ENCODE measurements around the gene MLLT3. TPM values are rescaled to one million over a fixed set of nuclear protein-coding genes. Genes with fewer than 3 reads are reported as not detected.

MLLT3 gene
- total RNA-seq, 1 donor, result 61.1 TPM

DNA sequence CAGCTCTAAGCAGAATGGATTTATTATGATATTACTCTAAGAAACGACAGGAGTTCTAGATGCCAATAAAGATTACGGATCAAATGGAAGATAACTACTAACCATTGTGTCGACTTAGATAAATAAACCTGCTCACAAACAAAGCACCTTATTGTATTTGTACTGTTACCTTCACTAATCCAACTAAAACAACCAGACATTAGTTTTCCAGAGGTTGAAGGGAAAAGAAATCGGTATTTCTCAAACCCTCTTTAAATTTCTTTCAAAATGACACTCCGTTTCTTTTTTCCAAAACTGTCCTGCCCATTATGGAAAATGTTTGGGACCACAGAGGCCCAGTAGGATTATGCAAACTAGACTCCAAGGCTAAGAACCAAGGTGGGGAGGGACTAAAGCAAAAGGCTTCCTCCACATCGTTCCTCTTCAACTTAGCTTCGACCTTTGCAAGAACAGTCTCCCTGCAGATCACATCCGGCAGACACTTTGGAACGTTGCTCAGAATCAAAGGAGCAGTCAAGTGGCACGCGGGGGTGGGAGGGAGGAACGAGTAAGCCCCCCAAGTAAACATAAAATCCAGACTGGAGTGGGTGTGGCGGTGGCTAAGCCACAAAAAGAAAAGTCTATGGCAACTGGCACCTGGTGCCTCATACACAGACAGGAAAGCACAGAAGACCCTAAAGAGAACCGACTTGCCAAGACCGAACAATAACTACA lies 2.7 kb downstream of the MLLT3 start:
- peaks cover 7% of the 10 kb centered on the region for H3K27me3 ChIP-seq (ENCODE audit: insufficient read depth, low read length)
- H3K9me3 ChIP-seq (ENCODE audit: low read depth, low read length), result no peaks in the 10 kb centered on the region
- H3K4me1 ChIP-seq (ENCODE audit: insufficient read depth, low read length), result peaks cover 29% of the 10 kb centered on the region
- H3K4me3 ChIP-seq (ENCODE audit: low read length), result peak overlapping the region; percentile 73

GRCh38 chr9:20618361-20618802 lies 3.9 kb downstream of the MLLT3 start:
- Histone ChIP-seq H3K4me3 (ENCODE audit: low read length) (no peak overlapping the region), H3K27me3 (ENCODE audit: insufficient read depth, low read length) (peaks cover 7% of the 10 kb centered on the region)

GRCh38 chr9:20616808-20617207 lies 5.5 kb downstream of the MLLT3 start:
- Histone ChIP-seq H3K27me3 (ENCODE audit: insufficient read depth, low read length) (peaks cover 7% of the 10 kb centered on the region), H3K4me3 (ENCODE audit: low read length) (no peak overlapping the region), H3K9me3 (ENCODE audit: low read depth, low read length) (no peaks in the 10 kb centered on the region), H3K4me1 (ENCODE audit: insufficient read depth, low read length) (peaks cover 13% of the 10 kb centered on the region)

More at GRCh38 chr9:20618361-20618802, 3.9 kb downstream of the MLLT3 start:
- Histone ChIP-seq H3K4me1 (ENCODE audit: insufficient read depth, low read length) (peaks cover 16% of the 10 kb centered on the region), H3K9me3 (ENCODE audit: low read depth, low read length) (no peaks in the 10 kb centered on the region)

DNA sequence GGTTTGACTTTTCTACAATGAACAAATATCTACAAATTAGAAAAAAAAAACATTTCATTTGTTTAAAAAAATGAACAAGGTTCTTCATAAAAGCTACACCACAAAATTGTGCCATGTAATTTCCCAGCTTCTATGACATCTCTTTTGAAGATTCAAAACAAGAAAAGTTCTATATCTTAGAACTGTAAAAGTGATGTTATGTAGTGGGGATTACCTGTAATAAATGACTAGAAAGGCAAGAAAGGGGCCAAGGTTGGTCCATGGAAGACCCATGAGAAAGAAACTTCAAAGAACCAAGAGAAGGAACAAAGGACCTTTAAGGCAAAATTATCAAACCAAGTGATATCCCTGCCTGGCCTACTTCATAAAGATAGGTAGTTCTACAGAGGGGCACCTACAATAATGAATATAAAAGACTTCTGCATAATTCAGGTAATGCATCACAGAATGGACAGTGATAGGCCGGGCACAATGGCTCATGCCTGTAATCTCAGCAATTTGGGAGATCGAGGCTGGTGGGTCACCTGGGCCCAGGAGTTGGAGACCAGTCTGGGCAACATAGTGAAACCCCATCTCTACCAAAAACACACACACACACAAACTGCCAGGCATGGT lies 7.6 kb downstream of the MLLT3 start:
- no peaks in the 10 kb centered on the region for H3K9me3 ChIP-seq (ENCODE audit: low read depth, low read length)
- H3K4me1 ChIP-seq (ENCODE audit: insufficient read depth, low read length), result peaks cover 3% of the 10 kb centered on the region
- H3K4me3 ChIP-seq (ENCODE audit: low read length), result no peak overlapping the region
- H3K27me3 ChIP-seq (ENCODE audit: insufficient read depth, low read length), result peaks cover 4% of the 10 kb centered on the region

DNA sequence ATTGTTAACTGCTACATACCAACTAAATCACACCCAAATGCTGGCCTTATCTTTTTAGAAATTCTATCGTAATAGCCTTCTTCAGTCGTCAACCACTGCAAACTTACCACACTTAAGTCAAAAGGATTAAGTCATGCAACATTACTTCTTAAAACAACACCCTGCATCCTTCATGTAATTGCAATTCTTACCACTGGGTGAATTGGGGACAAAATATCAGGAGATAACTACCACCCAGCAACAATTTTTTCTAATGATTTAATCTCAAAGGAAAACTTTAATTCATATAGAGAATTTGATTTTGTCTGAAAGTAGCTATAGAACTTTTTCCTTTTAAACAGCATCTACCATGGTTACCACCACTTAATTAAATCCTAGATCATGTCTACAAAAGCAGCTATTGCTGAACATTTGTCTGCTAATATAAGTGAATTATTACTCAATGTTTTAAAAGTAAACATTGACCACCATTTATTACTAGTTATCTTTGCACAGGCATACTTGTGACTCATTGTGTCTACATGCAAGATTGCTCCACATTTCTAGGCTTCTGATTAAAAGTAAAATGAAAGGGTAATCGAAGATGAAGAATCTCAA lies 10.5 kb downstream of the MLLT3 start:
- no peaks in the 10 kb centered on the region for H3K27me3 ChIP-seq (ENCODE audit: insufficient read depth, low read length)
- no peaks in the 10 kb centered on the region for H3K4me1 ChIP-seq (ENCODE audit: insufficient read depth, low read length)
- no peaks in the 10 kb centered on the region for H3K9me3 ChIP-seq (ENCODE audit: low read depth, low read length)
- no peak overlapping the region for H3K4me3 ChIP-seq (ENCODE audit: low read length)

GRCh38 chr9:20610591-20610990 lies 11.7 kb downstream of the MLLT3 start:
- no peaks in the 10 kb centered on the region for H3K4me1 ChIP-seq (ENCODE audit: insufficient read depth, low read length)

GRCh38 chr9:20608582-20608981 lies 13.7 kb downstream of the MLLT3 start:
- Histone ChIP-seq H3K27me3 (ENCODE audit: insufficient read depth, low read length) (no peaks in the 10 kb centered on the region), H3K9me3 (ENCODE audit: low read depth, low read length) (no peaks in the 10 kb centered on the region), H3K4me1 (ENCODE audit: insufficient read depth, low read length) (no peaks in the 10 kb centered on the region), H3K4me3 (ENCODE audit: low read length) (no peak overlapping the region)

More at GRCh38 chr9:20610591-20610990, 11.7 kb downstream of the MLLT3 start:
- Histone ChIP-seq H3K9me3 (ENCODE audit: low read depth, low read length) (no peaks in the 10 kb centered on the region), H3K4me3 (ENCODE audit: low read length) (no peak overlapping the region), H3K27me3 (ENCODE audit: insufficient read depth, low read length) (no peaks in the 10 kb centered on the region)

GRCh38 chr9:20606652-20607051 lies 15.6 kb downstream of the MLLT3 start:
- H3K27me3 ChIP-seq (ENCODE audit: insufficient read depth, low read length), result no peaks in the 10 kb centered on the region
- no peak overlapping the region for H3K4me3 ChIP-seq (ENCODE audit: low read length)
- H3K4me1 ChIP-seq (ENCODE audit: insufficient read depth, low read length), result peaks cover 3% of the 10 kb centered on the region
- no peaks in the 10 kb centered on the region for H3K9me3 ChIP-seq (ENCODE audit: low read depth, low read length)

- peaks cover 4% of the 10 kb centered on the region for H3K4me1 ChIP-seq (ENCODE audit: insufficient read depth, low read length)
- no peaks in the 10 kb centered on the region for H3K27me3 ChIP-seq (ENCODE audit: insufficient read depth, low read length)
- H3K9me3 ChIP-seq (ENCODE audit: low read depth, low read length), result no peaks in the 10 kb centered on the region
- no peak overlapping the region for H3K4me3 ChIP-seq (ENCODE audit: low read length)
Measured at GRCh38 chr9:20604562-20604961, 17.7 kb downstream of the MLLT3 start.

DNA sequence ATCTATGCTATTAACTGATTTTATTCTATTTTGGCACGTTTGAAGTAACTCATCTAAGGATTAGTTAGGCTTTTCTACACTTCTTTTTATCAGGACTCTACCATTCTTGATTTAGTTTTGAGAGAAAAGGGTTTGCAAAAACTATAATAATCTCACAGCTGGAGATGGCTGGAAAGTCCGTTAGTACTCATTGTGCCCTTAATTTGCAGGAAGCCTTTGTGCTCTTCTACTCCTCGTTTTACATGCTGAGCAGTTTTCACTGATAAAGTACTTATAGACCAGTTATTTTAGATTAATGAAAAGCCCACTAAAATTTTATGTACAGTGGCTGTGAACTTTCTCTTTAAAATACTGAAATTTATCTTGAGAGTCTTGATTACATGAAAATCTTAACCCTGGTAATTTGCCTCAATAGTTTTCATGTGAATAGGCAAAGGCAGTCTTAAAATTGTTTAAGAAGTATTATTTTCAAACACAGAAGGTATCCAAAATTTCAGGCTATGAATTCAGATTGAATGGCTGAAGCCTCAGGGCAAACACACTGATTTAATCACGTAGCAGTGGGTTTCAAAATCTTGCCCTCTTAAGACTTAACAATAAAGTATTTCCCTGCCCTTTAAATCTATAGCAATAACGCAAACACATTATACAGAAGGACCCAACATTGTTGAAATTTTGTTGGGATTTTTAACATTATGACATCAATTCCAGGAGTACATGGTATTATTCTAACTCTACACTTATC lies 18.6 kb downstream of the MLLT3 start:
- no peak overlapping the region for H3K4me3 ChIP-seq (ENCODE audit: low read length)
- H3K27me3 ChIP-seq (ENCODE audit: insufficient read depth, low read length), result no peaks in the 10 kb centered on the region
- no peaks in the 10 kb centered on the region for H3K9me3 ChIP-seq (ENCODE audit: low read depth, low read length)
- H3K4me1 ChIP-seq (ENCODE audit: insufficient read depth, low read length), result peaks cover 4% of the 10 kb centered on the region

DNA sequence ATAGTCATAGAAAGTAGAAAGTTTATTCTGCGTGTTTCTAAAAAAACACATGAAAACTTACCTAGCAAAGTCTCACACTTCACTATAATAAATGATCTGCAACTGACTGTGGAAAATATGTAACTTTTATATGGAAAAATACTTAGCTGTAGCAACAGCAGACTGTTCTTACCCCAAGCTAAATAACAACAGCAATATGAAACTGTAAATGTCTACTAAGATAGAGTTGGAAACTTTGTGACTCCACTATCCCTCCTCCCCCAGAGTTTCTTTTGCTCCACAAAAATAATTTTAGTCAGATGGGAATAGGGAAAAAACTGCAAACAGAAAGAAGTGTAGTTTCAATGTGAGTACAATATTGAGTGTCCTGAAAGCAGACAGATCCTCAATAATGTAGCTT lies 21.0 kb downstream of the MLLT3 start:
- Histone ChIP-seq H3K4me1 (ENCODE audit: insufficient read depth, low read length) (peaks cover 4% of the 10 kb centered on the region), H3K9me3 (ENCODE audit: low read depth, low read length) (no peaks in the 10 kb centered on the region), H3K4me3 (ENCODE audit: low read length) (no peak overlapping the region), H3K27me3 (ENCODE audit: insufficient read depth, low read length) (no peaks in the 10 kb centered on the region)

- no peaks in the 10 kb centered on the region for H3K27me3 ChIP-seq (ENCODE audit: insufficient read depth, low read length)
- H3K9me3 ChIP-seq (ENCODE audit: low read depth, low read length), result no peaks in the 10 kb centered on the region
- peaks cover 4% of the 10 kb centered on the region for H3K4me1 ChIP-seq (ENCODE audit: insufficient read depth, low read length)
- H3K4me3 ChIP-seq (ENCODE audit: low read length), result no peak overlapping the region
Measured at GRCh38 chr9:20599195-20599594, 23.1 kb downstream of the MLLT3 start.

GRCh38 chr9:20598367-20598766 lies 23.9 kb downstream of the MLLT3 start:
- H3K9me3 ChIP-seq (ENCODE audit: low read depth, low read length), result no peaks in the 10 kb centered on the region
- no peak overlapping the region for H3K4me3 ChIP-seq (ENCODE audit: low read length)
- no peaks in the 10 kb centered on the region for H3K27me3 ChIP-seq (ENCODE audit: insufficient read depth, low read length)
- H3K4me1 ChIP-seq (ENCODE audit: insufficient read depth, low read length), result peaks cover 4% of the 10 kb centered on the region

DNA sequence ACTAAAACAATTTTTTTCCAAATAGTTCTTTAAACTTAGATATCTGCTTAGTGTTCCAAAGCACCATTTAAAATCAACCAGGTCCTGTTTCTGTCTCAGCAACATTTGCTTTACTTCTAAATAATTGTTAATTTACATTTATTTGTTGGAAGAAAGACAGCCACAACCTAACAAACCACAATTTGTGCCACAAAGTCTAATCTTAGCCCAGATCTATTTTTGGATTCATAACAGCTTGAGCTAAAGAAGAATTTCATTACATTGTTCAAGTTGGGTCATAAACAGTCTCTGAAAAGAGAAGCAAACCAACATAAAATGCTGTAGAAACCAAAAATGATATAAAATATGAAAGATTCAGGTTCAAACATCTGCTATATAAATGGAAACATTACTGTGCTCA lies 24.4 kb downstream of the MLLT3 start:
- Histone ChIP-seq H3K27me3 (ENCODE audit: insufficient read depth, low read length) (no peaks in the 10 kb centered on the region), H3K4me3 (ENCODE audit: low read length) (no peak overlapping the region), H3K9me3 (ENCODE audit: low read depth, low read length) (no peaks in the 10 kb centered on the region), H3K4me1 (ENCODE audit: insufficient read depth, low read length) (peaks cover 4% of the 10 kb centered on the region)

DNA sequence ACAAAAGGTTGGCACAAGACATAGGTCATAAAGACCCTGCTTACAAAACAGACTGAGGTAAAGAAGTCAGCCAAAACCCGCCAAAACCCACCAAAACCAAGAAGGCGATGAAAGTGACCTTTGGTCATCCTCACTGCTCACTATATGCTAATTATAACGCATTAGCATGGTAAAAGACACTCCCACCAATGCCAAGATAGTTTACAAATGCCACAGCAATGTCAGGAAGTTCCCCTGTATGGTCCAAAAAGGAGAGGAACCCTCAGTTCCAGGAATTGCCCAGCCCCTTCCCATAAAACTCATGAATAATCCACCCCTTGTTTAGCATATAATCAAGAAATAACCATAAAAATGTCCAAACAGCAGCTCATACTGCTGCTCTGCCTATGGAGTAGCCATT lies 27.7 kb downstream of the MLLT3 start:
- Histone ChIP-seq H3K9me3 (ENCODE audit: low read depth, low read length) (no peaks in the 10 kb centered on the region), H3K4me1 (ENCODE audit: insufficient read depth, low read length) (no peaks in the 10 kb centered on the region), H3K4me3 (ENCODE audit: low read length) (no peak overlapping the region), H3K27me3 (ENCODE audit: insufficient read depth, low read length) (no peaks in the 10 kb centered on the region)

All from mononuclear cell (primary cell).